MV-4-11 (cell line): ENCODE results near the gene DEGS2.
A peak's percentile ranks its signal among the peaks of the same experiment; 100 is the strongest.

Experiments used
- DNase-seq: peaks from one replicate; lab custom pipeline; 2025; lab: John Stamatoyannopoulos, UW

Gene DEGS2

DNA sequence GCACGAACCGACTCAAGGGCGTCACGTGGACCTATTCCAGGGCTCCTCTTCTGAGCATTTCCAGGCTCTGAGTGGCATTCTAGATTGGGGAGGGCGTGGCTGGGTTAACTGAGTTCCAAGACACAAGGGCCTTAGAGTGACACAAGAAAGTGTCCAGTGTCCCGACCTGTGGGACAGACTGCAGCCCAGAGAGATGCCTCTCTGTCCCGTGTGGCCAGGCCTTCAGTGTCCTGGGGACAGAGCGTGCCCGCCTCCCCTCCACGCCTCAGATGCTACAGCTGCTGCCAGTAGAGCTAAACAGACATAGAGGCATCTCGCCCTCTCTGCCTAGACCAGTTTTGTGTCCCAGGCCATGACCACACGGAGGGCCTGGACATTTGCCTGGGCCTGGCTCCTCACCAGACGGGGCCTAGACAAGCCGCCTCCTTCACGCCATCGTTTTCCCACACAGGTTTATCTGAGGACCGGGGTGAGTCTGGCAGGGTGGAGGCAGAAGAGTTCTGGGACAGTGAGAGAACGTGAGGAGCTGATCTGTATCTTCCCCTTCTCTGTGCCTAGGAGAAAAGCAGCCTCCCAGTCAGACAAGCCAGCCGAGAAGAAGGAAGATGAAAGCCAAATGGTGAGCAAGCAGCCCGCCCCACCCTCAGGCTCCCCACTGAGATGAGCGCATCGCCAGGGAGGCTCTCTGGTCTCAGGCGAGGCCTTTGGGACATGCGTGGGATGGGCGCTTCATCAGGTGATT is 27.1 kb downstream of the DEGS2 start:
- DNase-seq, result no peak

DNA sequence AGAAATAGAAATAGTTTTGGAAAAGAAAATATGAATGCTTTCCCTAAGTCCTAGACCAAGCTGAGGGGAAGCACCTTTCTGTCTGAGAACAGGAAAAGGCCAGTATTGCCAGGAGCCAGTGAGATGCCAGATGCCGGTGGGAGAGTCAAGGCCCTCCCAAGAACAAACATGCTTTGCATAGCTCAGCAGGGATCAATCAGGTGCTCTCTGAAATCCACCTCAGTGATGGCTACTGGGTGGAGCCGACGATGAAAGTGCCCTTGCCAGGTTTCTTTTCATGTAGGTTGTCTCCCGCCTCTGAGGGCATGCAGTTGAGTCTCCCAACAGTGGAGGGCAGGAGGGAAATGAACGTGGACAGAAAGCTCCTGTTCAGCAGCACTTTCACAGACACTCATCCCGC is 28.3 kb downstream of the DEGS2 start:
- DNase-seq, result no peak

DNA sequence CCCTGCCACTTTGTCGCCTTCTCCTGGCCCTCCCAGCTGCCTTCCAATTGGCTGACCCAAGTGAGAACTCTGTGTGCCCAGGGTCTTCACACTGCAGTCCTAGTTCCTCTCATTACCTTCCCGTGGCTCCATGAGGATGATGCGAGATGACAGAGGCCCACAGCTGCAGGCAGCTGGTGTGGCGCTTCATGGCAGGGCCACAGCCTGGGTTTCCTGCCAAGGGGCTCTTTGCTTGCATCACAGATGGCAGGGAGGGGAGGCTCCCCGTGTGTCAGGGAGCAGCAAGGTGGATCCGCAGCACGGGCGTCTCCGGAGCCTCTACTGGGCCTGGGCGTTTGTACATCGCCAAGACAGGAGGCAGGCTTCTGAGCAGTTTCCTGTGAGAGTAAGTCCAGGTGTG is 28.9 kb downstream of the DEGS2 start:
- no peak for DNase-seq

DNA sequence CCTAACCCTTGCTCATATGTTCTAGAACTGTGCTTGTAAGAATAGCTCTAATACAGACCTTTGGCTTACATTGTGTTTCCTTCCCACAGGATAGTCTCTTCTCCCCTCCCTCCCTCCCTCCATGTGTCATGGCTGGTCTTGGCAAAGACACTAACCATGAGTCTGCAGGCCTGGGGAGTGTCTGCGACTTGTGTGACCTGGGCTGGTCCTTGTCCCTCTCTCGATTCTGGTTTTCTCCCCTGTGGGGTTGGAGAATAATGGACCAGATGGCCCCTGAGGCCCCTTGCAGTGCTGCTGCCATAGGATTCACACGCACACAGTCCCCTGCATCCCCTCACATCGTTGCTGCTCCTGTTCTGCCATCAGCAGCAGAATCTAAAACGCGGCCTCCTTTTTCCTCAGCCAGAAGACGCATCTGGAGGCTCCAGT is 30.3 kb downstream of the DEGS2 start:
- DNase-seq, result no peak

DNA sequence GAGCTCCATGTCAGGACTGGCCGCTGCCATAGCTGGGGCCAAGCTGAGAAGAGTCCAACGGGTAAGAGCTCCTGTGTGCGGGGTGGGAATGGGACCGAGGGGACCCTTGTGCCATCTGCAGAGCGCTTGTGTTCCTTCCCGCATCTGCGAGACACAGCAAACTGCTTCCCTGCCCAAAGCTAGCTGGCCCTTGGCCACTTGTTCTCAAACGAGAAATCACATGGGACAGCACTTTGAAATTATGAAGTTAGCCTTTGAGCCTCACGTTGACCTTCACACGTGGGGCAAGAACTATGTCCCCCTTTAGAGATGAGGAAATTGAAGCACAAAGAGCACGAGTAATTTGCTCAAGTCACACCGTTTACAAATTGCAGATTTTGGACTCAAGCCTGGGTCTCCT is 30.8 kb downstream of the DEGS2 start:
- DNase-seq, result no peak

DNA sequence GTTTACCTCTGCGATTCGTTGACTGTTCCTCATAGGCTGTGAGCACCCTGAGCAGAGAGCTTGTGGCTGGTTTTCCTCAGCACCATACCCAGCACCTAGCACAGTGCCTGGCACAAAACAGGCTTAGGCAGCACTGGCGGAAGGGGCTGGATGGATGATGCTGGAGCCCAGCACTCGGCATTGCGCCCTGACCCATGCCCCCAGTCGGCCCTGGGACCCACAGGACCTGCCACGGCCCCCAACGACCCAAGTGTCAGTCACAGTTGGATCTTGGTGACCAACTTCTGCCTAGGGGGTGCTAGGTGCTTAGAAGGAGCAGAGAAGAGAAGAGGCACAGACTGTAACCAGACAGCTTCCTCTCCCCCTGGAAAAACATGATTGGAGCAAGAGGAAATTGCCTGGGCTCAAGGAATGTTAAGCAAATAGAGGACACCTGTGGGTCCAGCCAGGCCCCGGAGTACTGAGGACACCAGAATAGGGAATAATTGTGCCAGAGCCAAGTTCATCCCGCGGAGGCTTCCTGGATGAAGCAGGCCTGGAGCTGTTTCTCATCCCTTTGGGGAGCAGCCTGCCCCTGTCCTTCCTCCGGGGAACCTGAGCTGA is 31.5 kb downstream of the DEGS2 start:
- DNase-seq, result no peak

DNA sequence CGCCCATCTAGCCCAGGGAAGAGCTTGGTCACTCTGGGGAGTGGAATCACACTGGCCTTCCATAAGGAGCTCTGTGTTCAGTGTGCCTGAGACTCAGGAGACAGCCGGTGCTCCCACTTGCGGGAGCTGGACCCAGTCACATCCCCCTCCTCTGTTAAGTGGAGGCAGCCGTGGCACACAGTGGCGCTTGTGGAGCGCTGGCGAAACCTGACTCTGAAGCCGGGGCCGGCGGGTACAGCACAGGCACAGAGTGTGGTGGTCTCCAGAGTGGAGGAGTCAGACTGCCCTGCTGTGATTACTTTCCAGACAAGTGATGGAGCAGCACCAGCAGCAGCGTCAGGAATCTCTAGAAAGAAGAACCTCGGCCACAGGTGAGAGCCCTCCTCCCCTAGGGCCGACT is 33.0 kb downstream of the DEGS2 start:
- DNase-seq, result no peak

DNA sequence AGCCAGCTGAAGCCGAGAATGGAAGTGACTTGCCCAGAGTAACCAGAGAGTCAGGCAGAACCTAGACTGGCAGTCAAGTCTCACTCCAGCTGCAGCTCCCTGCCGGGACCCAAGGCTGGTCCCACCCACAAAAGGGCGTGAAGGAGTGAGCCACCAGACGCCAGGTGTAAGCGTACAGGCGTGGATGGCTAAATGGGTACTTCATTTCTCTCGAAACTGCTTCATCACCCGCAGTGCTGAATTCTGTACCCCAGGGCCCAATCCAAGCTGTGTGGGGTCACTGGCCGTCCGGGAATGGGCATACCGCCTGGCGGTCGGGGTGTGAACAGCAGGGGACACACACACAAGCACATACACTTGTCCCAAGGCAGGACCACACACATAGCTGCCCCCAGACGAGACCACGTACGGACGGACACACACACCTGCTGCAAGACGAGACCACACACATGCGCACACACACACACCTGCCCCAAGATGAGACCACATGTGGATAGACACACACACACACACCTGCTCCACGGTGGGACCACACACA is 34.8 kb downstream of the DEGS2 start:
- no peak for DNase-seq

DNA sequence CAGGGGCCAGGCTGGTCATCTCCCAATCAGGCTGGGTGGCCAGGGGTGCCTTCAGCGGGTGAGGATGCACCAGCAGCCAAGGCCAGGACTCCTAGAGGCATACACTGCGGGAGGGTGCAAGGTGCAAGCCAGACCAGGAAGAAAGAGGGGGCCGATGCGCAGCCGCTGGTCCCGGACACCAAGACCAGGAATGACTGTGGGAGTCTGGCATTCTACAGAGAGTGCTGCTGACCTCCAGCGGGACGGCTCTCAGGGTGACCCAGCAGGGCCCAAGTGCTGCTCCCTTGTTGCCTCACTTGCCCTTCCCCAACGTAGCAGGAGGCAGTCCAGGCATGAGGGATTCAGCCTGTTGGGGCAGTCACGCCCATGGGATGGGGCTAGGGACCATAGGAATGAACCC is 35.8 kb downstream of the DEGS2 start:
- DNase-seq, result no peak

DNA sequence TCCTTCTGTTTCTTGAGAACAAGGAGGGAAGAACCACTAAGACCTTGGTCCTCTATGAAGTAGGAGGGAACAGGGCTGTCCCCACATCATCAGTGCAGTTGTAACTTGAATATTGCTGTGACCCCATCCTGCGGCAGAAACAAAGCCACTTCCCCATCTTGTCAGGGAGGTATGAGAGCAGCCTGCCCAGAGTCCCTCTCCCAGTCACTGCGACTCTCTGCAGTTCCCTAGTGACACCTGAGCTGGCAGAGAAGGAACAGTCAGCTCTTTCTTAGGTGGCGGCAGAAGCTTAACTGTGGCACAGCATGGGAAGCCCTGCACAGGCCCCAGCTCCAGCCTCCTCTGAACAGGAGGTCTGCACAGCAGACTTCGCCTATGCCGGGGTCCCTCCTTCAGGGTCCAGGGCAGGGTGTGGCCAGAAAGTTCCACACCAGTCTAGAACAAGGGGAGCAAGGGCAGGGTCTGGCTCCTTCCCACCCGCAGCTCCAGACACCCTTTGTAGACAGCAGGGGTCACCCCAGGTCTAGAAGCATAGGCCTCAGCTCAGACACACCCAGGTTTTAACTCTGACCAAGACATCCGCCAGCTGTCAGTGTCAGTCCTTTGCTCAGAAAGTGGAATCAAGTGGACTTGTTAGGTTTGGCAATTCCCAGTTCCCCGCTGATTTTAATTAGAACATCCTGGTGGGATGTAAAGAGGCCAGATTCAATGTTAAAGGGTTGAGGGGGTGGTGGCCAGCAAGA is 36.8 kb downstream of the DEGS2 start:
- DNase-seq, result peak; percentile 82

DNA sequence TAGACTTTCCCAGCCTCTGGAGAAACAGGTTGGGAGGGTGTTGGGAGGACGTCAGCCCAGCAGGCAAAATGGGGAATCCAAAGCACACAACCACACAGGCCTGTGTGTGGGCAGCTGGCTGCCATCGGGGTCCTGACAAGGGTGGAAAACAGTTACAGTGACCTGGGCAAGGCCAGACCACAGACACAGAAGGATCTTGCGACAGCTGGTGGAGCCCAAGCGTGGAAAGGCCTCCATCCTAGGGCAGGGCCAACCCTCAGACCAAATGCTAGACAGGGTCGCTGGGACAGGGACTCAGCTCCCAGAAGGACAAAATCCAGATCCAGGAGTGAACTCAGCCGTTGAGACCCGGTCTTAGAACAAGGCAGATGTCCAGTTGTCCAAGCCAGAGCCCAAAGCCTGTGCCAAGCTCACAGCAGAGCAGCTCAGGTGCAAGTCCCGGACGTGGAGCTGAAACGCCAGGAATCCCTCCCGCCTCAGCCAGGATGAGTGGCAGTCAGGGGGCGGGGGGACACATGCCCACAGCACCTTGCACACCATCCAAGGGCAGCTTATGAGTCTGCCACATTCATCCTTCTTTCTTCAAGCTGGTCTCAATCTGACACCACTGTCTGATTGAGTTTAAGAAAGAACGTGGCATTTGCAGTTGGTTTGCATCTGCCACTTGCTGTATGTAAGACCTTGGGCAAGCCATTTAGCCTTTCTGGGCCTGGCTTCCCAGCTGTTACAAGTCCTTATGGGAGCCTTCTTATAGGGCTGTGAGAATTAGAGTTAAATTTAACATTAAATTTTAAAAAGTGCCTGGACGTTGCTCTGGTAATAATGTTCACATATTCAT is 37.6 kb downstream of the DEGS2 start:
- peak; percentile 57 for DNase-seq

DNA sequence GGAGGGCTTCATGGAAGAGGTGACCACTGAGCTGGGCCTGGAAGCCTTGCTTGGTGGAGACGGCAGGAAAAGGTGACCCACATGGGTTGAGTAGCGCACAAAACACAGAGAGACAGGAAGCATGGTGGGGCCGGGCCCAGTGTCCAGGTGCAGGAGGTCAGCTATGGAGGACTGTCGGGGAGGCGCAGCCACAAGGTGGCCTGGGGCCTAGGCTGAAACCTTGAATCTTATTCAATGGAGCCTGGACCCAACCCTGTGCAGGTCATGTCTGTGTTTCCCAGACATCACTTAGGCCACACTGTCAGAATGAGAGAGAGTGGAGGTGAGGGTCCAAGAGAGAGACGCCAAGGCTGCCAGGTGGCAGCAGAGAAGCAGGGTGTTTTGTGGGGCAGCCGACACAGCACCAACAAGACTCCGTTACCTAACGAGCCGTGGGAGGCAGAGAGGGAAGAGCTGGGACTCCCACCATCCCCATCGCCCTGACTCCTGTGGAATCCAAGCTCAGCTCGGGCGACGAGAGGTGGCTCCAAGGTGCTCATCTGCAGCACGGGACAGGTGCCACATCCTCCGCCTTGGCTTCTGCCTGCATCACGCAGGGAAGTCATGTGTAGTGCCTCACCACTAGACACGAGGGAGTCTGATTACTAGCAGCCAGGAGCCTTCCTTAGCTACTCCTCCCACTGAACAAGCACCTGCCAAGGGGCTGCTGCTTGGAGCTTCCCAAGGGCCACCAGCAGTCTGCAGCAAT is 38.7 kb downstream of the DEGS2 start:
- DNase-seq, result no peak

DNA sequence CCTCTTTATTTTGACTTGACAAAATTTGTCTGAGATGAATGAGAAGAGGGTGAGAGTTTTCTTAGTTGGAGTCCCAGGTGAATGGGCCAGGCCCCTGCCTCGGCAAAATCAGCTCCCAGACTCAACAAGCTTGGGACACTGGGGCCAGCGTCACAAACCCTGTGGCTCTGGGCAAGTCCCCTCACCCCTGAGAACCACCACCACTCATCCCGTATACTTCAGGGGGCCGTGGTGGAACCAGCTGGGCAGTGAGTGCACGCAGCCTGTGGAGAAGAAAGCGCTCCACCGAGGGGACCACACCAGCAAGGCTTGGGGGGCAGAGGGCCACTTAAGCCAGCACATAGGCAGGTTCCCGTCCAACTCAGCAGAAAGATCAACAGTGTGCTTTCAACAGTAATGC is 40.2 kb downstream of the DEGS2 start:
- DNase-seq, result no peak

DNA sequence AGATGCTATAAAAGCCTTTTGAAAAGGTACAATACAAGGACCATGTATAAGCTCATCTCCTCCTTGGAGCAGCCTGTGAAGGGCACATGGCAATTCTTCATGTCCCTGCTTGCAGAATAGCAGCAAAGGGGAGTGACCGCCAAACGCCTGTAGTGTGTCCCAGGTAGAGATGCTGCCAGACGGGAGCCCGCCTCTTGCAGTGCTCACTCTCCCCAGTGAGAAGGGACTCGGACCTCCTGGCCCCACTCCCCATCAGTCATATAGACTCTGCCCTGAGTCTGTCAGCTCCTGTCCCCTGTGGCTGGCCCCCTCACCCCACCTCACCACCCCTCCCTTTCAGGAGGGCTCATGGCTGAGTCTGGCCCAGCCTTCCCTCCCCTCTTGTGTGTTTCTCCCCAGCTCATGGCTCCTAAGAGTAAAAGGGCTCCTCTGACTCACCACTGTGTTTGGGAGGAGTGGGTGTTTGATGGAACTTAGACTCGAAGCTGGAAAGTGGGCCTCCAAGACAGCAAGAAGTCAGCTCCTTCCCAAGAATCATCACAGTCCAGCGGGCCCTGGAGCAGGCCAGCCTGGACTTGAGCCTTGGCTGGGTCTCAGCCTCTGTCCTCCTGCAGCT is 40.9 kb downstream of the DEGS2 start:
- DNase-seq, result no peak

DNA sequence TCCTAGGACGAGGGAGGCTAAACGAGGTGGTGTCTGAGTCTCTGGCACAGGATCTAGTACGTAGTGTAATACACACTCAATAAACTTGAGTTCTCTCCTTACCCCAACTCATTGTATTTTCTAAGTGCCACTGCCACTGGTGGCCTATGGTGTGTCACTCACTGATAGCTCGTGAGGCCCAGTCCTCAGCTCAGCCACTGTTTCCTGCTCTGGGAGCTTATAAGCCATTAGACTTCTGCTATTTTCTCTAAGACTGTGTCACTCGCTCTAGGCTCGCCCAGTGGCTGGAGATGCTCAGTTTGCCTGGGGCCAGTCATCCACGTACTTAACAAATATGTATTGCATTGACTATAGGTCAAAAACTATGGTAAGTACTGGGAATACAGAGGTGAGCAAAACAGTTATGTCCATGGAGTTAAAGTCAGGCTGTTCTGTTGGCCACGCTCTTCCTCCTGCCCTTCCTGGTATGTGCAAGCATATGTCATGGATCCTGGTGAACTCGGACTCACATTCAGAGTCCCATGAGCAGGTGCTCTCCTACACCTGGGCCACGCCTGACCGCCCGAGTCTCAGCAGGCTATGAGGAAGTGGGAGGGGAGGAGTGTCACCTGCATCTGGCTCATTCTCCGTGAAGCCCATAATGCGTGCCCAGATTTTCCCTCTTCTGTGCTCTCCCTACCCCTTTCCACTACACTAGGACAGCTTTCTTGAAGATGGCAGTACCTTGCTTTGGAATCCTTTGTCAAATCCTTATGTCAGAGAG is 41.6 kb downstream of the DEGS2 start:
- peak; percentile 62 for DNase-seq

DNA sequence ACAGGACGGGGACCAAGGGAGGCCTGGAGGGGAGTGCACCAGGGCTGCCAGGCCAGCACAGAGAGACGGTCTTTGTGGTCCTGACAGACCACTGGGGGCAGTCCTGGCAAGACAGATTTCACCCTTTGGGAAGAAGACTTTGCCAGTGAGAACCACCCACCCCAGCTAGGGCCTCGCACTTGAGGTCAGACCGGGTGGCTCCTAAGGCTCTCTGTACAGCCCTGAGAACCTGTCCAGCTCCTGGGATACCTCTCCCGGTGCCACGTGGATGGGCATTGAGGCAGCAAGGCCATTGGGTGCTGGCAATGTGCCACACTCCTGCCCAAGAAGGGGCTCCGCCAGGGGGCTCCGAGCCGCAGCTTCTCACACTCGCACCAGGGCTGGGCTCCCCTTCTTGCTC is 42.4 kb downstream of the DEGS2 start:
- no peak for DNase-seq

DNA sequence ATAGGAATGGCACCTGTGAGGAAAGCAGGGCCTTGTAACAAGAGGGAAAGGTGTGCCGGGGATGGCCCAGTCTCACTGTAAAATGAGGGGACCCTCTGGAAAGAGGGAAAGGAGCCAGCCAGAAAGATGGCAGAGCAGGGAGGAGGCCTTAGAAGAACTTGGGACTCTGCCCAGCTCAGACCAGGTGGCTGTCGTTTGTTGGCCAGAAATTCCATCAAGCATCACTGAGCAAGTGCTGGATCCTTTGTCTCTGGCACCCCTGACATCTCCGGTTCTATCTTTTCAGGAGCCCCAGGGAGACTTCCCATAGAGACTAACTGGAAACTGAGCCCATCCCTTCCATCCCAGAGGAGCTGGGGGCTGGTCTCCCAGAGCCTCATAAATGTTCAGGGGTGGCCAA is 43.3 kb downstream of the DEGS2 start:
- no peak for DNase-seq

DNA sequence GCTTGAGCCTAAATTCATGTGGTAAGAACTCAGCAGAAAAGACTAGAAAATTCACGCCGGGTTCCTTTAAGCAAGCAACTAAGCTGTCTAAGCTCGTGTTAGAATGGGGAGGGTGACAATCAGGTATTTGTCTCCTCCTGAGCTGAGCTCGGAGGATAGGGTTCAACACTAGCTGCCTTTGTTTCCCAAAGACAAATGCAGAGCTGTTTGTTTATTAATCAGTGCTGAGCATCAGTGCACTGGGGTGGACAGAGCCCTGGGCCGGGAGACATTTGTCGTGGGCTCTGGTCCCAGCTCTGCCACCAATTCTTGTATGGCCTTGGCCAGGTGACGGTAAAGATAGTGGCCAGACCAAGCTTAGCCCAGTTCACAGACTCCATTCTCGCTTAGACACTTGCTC is 43.7 kb downstream of the DEGS2 start:
- DNase-seq, result no peak

DNA sequence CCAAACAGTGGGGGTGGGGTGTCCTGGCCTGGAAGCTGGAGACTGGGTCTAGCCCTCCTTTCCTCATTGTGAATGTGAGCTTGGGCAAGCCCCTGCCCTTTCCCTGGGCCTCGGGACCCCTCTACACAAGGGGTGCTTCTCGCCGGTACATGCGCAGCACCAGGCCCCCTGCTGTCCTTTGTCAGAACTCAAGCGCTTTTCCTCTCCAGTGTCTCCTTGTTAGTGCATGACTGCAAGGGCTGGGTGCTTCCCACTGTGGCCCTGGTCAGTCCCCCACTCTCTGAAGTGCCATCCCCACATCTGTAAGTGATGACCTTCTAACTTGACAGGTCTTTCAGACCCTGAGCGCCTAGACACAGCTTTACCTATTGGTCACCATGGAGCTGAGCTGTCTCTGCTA is 44.2 kb downstream of the DEGS2 start:
- no peak for DNase-seq

DNA sequence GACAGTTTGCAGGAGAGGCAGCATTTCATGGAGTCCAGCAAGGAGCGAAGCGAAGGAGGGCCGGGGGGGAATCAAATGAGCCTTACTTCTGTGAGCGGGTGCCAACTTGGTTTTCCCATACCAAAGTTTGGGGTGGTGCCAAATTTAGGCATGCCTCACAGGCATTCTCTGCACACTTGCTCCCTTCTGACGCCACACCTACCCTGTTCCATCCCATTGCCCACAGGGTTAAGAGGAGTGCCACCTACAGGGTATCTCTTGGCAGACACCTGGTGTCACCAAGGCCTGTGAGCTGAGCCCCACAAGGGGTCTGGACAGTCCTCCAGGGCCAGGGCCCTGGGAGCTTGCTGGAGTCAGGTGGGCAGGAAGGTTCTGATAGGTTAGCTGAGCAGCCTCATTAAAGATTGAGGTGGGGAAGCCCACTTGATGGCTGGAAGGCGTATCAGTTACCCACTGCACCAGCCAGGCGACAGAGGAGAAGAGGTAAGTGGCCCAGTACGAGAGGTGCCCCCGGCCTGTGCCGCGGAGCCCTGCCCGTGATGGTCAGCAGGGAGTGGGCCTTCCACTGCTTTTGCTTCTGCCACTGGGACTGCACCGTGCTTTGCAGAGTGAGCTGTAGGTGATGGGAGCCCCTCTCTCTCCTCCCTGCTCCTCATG is 45.2 kb downstream of the DEGS2 start:
- no peak for DNase-seq
